ENCODE results near the gene BMP2. TPM values are rescaled to one million over a fixed set of nuclear protein-coding genes. Genes with fewer than 3 reads are reported as not detected.
A peak's percentile ranks its signal among the peaks of the same experiment; 100 is the strongest.

The BMP2 gene
- total RNA-seq, result 10 to 100 TPM; 15.1 to 38.9 TPM
- 10 to 100 TPM; 14.7 to 22.1 (median 18.2) TPM for polyA plus RNA-seq (ENCODE audit: insufficient read length in 6 of 6)
- long read RNA-seq, donor 1, transcript BMP2-201 (3 exons, 3,601 nt), result major isoform, 17 of 28 reads
- long read RNA-seq, donor 1, partial matches to known transcripts, result 11 of 28 reads
- long read RNA-seq, donor 1, other reads (novel, unspliced or antisense), result 0 of 28 reads
- long read RNA-seq, donor 2, transcript BMP2-201 (3 exons, 3,601 nt), result major isoform, 8 of 8 reads
- long read RNA-seq, donor 2, partial matches to known transcripts, result 0 of 8 reads
- long read RNA-seq, donor 2, other reads (novel, unspliced or antisense), result 0 of 8 reads
- long read RNA-seq, donor 3, transcript BMP2-201 (3 exons, 3,601 nt), result major isoform, 6 of 6 reads
- long read RNA-seq, donor 3, partial matches to known transcripts, result 0 of 6 reads
- long read RNA-seq, donor 3, other reads (novel, unspliced or antisense), result 0 of 6 reads
- long read RNA-seq, donor 4, transcript BMP2-201 (3 exons, 3,601 nt), result major isoform, 6 of 7 reads
- long read RNA-seq, donor 4, partial matches to known transcripts, result 1 of 7 reads
- long read RNA-seq, donor 4, other reads (novel, unspliced or antisense), result 0 of 7 reads
- long read RNA-seq, donor 5, transcript BMP2-201 (3 exons, 3,601 nt), result major isoform, 9 of 14 reads
- long read RNA-seq, donor 5, partial matches to known transcripts, result 5 of 14 reads
- long read RNA-seq, donor 5, other reads (novel, unspliced or antisense), result 0 of 14 reads
- long read RNA-seq, donor 6, transcript BMP2-201 (3 exons, 3,601 nt), result major isoform, 6 of 6 reads
- long read RNA-seq, donor 6, partial matches to known transcripts, result 0 of 6 reads
- long read RNA-seq, donor 6, other reads (novel, unspliced or antisense), result 0 of 6 reads
- long read RNA-seq, donor 7, transcript BMP2-201 (3 exons, 3,601 nt), result major isoform, 6 of 6 reads
- long read RNA-seq, donor 7, partial matches to known transcripts, result 0 of 6 reads
- long read RNA-seq, donor 7, other reads (novel, unspliced or antisense), result 0 of 6 reads
- long read RNA-seq, donor 8, transcript BMP2-201 (3 exons, 3,601 nt), result major isoform, 17 of 17 reads
- long read RNA-seq, donor 8, partial matches to known transcripts, result 0 of 17 reads
- long read RNA-seq, donor 8, other reads (novel, unspliced or antisense), result 0 of 17 reads
- long read RNA-seq, donor 9, result 0 reads
- long read RNA-seq, donor 10, partial matches to known transcripts, result 0 of 1 reads
- long read RNA-seq, donor 10, other reads (novel, unspliced or antisense), result 0 of 1 reads
- long read RNA-seq, donor 11, result 0 reads
- long read RNA-seq, donor 12, transcript BMP2-201 (3 exons, 3,601 nt), result major isoform, 8 of 17 reads
- long read RNA-seq, donor 12, partial matches to known transcripts, result 9 of 17 reads
- long read RNA-seq, donor 12, other reads (novel, unspliced or antisense), result 0 of 17 reads

- H3K9me3 ChIP-seq, result no peaks in the 10 kb centered on the region
- H3K27me3 ChIP-seq, result peaks cover 0 to 59% of the 10 kb centered on the region in 2 donors
- ATAC-seq (peak; percentile 62), DNase-seq (peak; percentile 51 to 87 (median 80))
- intact Hi-C loops (cut with DNase I), result no loop called here
- TF ChIP-seq CTCF (IDR thresholded peaks at IDR 0.05), result no peak
- H3K27ac ChIP-seq, result peak within 1 kb of the TSS; percentile 65 to 73
- no peaks in the 10 kb centered on the region for H3K36me3 ChIP-seq
- peak within 1 kb of the TSS; percentile 56 to 69 for H3K4me3 ChIP-seq
- H3K4me1 ChIP-seq, result peaks cover 0 to 25% of the 10 kb centered on the region in 2 donors
Measured at GRCh38 chr20:6767536-6768227, at the start of gene BMP2. Gene BMP2 (plus strand): TSS chr20:6767686. CDS start chr20:6770127, 2,441 bp downstream.

GRCh38 chr20:6718662-6719368 lies 48.7 kb upstream of the BMP2 start:
- Histone ChIP-seq H3K4me1 (no peaks in the 10 kb centered on the region), H3K36me3 (no peaks in the 10 kb centered on the region), H3K27me3 (no peaks in the 10 kb centered on the region), H3K27ac (no peak overlapping the region), H3K4me3 (no peak overlapping the region), H3K9me3 (no peaks in the 10 kb centered on the region)
- no peak for TF ChIP-seq CTCF (IDR thresholded peaks at IDR 0.05)
- intact Hi-C loops (cut with DNase I), result no loop called here
- DNase-seq (no peak), ATAC-seq (peak; percentile 77)

- DNase-seq (no peak), ATAC-seq (no peak)
- Histone ChIP-seq H3K27me3 (no peaks in the 10 kb centered on the region), H3K4me3 (no peak overlapping the region), H3K4me1 (no peaks in the 10 kb centered on the region), H3K36me3 (no peaks in the 10 kb centered on the region), H3K9me3 (no peaks in the 10 kb centered on the region), H3K27ac (no peak overlapping the region)
- TF ChIP-seq CTCF (IDR thresholded peaks at IDR 0.05), result no peak
- intact Hi-C loops (cut with DNase I), result no loop called here
Measured at GRCh38 chr20:6719369-6719721, 48.1 kb upstream of the BMP2 start.

GRCh38 chr20:6726761-6727160 lies 40.7 kb upstream of the BMP2 start:
- no peak for TF ChIP-seq CTCF (IDR thresholded peaks at IDR 0.05)
- no peaks in the 10 kb centered on the region for H3K9me3 ChIP-seq
- H3K36me3 ChIP-seq, result no peaks in the 10 kb centered on the region
- no peak for ATAC-seq
- DNase-seq, result no peak
- no peaks in the 10 kb centered on the region for H3K27me3 ChIP-seq
- no peak overlapping the region for H3K4me3 ChIP-seq
- no peaks in the 10 kb centered on the region for H3K4me1 ChIP-seq
- H3K27ac ChIP-seq, result no peak overlapping the region
- intact Hi-C loops (cut with DNase I), result no loop called here

Data from left lung (tissue), 14 donors.